ENCODE data around the gene ITPRIPL2.

Gene ITPRIPL2

GRCh38 chr16:19140396-19140795, 26.6 kb downstream of the ITPRIPL2 start:
- TF ChIP-seq, protein P1, sequence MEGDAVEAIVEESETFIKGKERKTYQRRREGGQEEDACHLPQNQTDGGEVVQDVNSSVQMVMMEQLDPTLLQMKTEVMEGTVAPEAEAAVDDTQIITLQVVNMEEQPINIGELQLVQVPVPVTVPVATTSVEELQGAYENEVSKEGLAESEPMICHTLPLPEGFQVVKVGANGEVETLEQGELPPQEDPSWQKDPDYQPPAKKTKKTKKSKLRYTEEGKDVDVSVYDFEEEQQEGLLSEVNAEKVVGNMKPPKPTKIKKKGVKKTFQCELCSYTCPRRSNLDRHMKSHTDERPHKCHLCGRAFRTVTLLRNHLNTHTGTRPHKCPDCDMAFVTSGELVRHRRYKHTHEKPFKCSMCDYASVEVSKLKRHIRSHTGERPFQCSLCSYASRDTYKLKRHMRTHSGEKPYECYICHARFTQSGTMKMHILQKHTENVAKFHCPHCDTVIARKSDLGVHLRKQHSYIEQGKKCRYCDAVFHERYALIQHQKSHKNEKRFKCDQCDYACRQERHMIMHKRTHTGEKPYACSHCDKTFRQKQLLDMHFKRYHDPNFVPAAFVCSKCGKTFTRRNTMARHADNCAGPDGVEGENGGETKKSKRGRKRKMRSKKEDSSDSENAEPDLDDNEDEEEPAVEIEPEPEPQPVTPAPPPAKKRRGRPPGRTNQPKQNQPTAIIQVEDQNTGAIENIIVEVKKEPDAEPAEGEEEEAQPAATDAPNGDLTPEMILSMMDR (IDR thresholded peaks at IDR 0.05; ENCODE audit: low read depth, low read length): no peak
- DNase-seq (ENCODE audit: low read depth, low spot score): no peak
- in situ Hi-C loops (cut with HindIII; ENCODE audit: low sequenced_read_pairs): no loop called here

GRCh38 chr16:19142939-19143598, 29.3 kb downstream of the ITPRIPL2 start:
- in situ Hi-C loops (cut with HindIII; ENCODE audit: low sequenced_read_pairs): no loop called here
- TF ChIP-seq, protein P1 (IDR thresholded peaks at IDR 0.05; ENCODE audit: low read depth, low read length): no peak
- no peak for DNase-seq (ENCODE audit: low read depth, low spot score)
- H3K4me3 ChIP-seq (ENCODE audit: low read depth, low read length): no peak overlapping the region

More at GRCh38 chr16:19140396-19140795, 26.6 kb downstream of the ITPRIPL2 start:
- H3K4me3 ChIP-seq (ENCODE audit: low read depth, low read length): no peak overlapping the region

DNA sequence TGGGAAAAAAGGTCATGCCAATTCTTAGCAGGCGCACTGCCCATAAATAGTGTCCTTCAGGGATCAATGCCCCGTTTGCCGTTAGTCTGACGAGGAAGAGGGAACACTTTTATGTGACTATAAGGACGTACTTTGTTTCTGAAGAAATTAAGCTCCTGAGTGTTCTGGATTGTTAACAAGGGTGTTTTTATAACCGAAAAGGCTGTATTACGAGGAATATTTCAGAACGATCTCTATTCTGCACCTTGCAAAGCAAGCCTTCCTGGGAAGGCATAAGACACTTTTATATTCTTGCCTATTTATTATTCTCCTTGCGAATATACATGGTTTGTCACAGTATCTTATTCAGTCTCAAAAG, 29.8 kb downstream of the ITPRIPL2 start:
- in situ Hi-C loops (cut with HindIII; ENCODE audit: low sequenced_read_pairs): no loop called here
- no peak overlapping the region for H3K4me3 ChIP-seq (ENCODE audit: low read depth, low read length)
- no peak for DNase-seq (ENCODE audit: low read depth, low spot score)
- TF ChIP-seq, protein P1 (IDR thresholded peaks at IDR 0.05; ENCODE audit: low read depth, low read length): no peak

DNA sequence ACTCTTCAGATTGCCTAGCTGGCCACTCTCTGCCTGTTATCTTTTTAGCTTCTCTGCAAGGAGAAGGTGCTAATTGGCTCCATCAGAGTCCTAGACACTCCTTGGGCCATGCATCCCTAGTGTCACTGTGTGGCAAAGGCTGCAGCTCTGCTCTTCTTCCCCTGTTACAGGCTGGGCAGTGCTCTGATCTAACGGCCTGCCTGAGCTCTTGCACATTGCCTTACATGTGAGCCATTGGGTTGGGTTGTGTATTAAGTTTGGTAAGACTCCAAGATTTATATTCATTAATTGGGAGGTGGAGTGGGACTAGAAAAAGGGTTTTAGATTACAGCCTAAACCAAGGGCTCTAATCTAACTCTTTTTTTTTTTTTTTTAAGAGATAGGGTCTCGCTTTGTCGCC, 31.2 kb downstream of the ITPRIPL2 start:
- no peak for DNase-seq (ENCODE audit: low read depth, low spot score)
- no peak overlapping the region for H3K4me3 ChIP-seq (ENCODE audit: low read depth, low read length)
- in situ Hi-C loops (cut with HindIII; ENCODE audit: low sequenced_read_pairs): no loop called here
- TF ChIP-seq, protein P1 (IDR thresholded peaks at IDR 0.05; ENCODE audit: low read depth, low read length): no peak

- no peak overlapping the region for H3K4me3 ChIP-seq (ENCODE audit: low read depth, low read length)
- TF ChIP-seq, protein P1 (IDR thresholded peaks at IDR 0.05; ENCODE audit: low read depth, low read length): no peak
- in situ Hi-C loops (cut with HindIII; ENCODE audit: low sequenced_read_pairs): no loop called here
- no peak for DNase-seq (ENCODE audit: low read depth, low spot score)
Observed at GRCh38 chr16:19147126-19147525, 33.4 kb downstream of the ITPRIPL2 start.

DNA sequence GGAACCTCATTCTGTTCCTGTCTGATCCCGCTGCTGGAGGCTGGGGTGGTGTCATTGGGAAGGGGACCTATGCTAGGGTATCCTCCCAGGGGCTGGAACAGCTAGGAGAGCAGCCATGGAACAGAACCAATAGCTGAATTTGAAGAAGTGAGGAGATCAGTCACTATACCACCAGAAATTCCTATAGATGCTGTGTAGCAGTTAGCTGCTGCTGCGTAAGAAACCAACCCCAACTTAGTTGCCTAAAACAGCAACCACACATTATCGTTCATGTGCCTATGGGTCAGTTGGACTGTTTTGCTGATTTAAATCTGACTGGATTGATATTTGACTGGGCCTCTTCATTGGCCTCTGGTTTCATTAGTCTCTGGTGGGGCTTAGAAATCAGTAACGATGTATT, 33.9 kb downstream of the ITPRIPL2 start:
- DNase-seq (ENCODE audit: low read depth, low spot score): no peak
- TF ChIP-seq, protein P1 (IDR thresholded peaks at IDR 0.05; ENCODE audit: low read depth, low read length): no peak
- no peak overlapping the region for H3K4me3 ChIP-seq (ENCODE audit: low read depth, low read length)
- in situ Hi-C loops (cut with HindIII; ENCODE audit: low sequenced_read_pairs): no loop called here
